Pancreas (tissue), 10 donors: Measurements from ENCODE around the gene LHX6. TPM values are rescaled to one million over a fixed set of nuclear protein-coding genes. Genes with fewer than 3 reads are reported as not detected.

ENCODE experiments used
- ATAC-seq, 4 donors: fragments of 200-7000 bp; cut with Tn5 transposase; one replicate each; pipeline versions ENCODE4 v1.8.0 to v1.9.1; 2020; ENCODE audit warnings: mild to moderate bottlenecking in 4 of 4, moderate library complexity in 4 of 4
- DNase-seq, 6 donors: peaks; one replicate each; pipeline ENCODE4 v3.0.0-alpha.2; 2020
- FAIRE-seq: peaks from 2 replicates; lab custom pipeline; 2012; peaks lifted over from hg19 to GRCh38; lab: Jason Lieb, UNC
- H3K27ac ChIP-seq, 4 donors: fragments of 200-600 bp; sonication (generic); 1 replicate in 3 of 4; 2 replicates in 1 of 4; pipeline versions ENCODE4 v1.5.0 to v1.8.0; 2020
- H3K27me3 ChIP-seq, 4 donors: fragments of 200-600 bp; one replicate each; pipeline ENCODE4 v1.8.0; 2021
- H3K36me3 ChIP-seq, 3 donors: fragments of 200-600 bp; sonication (generic) in 1 of 3; one replicate each; pipeline versions ENCODE4 v1.5.0 to v1.8.0; 2020 to 2021
- H3K4me1 ChIP-seq, 3 donors: fragments of 200-600 bp; one replicate each; pipeline ENCODE4 v1.8.0; 2021
- H3K4me3 ChIP-seq, 4 donors: fragments of 200-600 bp; sonication (generic) in 2 of 4; one replicate each; pipeline versions ENCODE4 v1.5.0 to v1.8.0; 2020 to 2021
- H3K9me3 ChIP-seq, 4 donors: fragments of 200-600 bp; one replicate each; pipeline ENCODE4 v1.8.0; 2021
- CTCF ChIP-seq, 4 donors: fragments of 200-600 bp; sonication (generic) in 3 of 4; IDR thresholded peaks; one replicate each; pipeline versions ENCODE4 v1.5.0 to v1.8.0; 2021; ENCODE audit warnings: antibody characterized with exemption in 4 of 4
- WGBS, 2 donors: extraction: QIAGEN DNeasy Blood & Tissue Kit; methylation state at CpG; one replicate each; pipeline ENCODE4 v1.1.7; 2013; 5-methylcytosine and 5-hydroxymethylcytosine counted together
- intact Hi-C, 3 donors: fragments of 100-400 bp; cut with DNase I; formaldehyde crosslinking; loops; one replicate each; pipeline versions ENCODE4 v1.11.1 to v1.14.2; 2022
- polyA plus RNA-seq, 2 donors: library from polyadenylated mRNA; stranded (reverse); fragments of 200-250 nt; gene quantifications; one replicate each; pipeline ENCODE4 v1.2.3, GENCODE V29; 2013
- total RNA-seq, 6 donors: library from RNA; stranded (reverse); fragmentation: NEBNext Ultra II Directional in 4 of 6; extraction: Animal tissue kit (Norgen Biotek cat#: 25700) in 4 of 6; gene quantifications; one replicate each; pipeline versions ENCODE4 v1.2.1 to v1.2.4, GENCODE V29; 2021 to 2023
- donor health status: healthy with polysubstance abuse.
- donor health status: DM: no; HTN: no; CAD: no; lungs with moderate emphysema.
- donor health status: DM: no; HTN: no; CAD: no.
- donor health status: control.
- donor health status: control.
- donor health status: Bipolar disorder and iron deficiency.
- donor health status: DM: yes; HTN: yes; CAD: no.
- donor health status: DM: no; HTN: no; CAD: no.
- donor health status: DM: no; HTN: no; CAD: no.
- donor health status: DM: yes; HTN: yes; CAD: no.

Gene LHX6
- total and polyA plus RNA-seq, 8 donors = 0.22 to 1.7 (median 1.0) TPM

GRCh38 chr9:122225312-122226141, 3.2 kb downstream of the LHX6 start:
- Histone ChIP-seq H3K36me3 (no peaks in the 10 kb centered on the region), H3K4me3 (peak overlapping the region in 1 of 4 donors; percentile 31), H3K4me1 (peaks cover 0 to 9% (median 0%) of the 10 kb centered on the region in 3 donors), H3K27ac (no peak overlapping the region), H3K27me3 (peaks cover 0 to 53% (median 20%) of the 10 kb centered on the region in 4 donors), H3K9me3 (no peaks in the 10 kb centered on the region)
- TF ChIP-seq CTCF (IDR thresholded peaks at IDR 0.05) = no peak
- DNase-seq (no peak), FAIRE-seq (no peak), ATAC-seq (no peak)
- intact Hi-C loops = no loop called here
- WGBS, 2 donors = 25 to 29% methylated on average over 51 of the region's 51 CpGs

- intact Hi-C loops = no loop called here
- Histone ChIP-seq H3K9me3 (no peaks in the 10 kb centered on the region), H3K4me3 (no peak overlapping the region), H3K27ac (no peak overlapping the region), H3K27me3 (peaks cover 0 to 66% (median 24%) of the 10 kb centered on the region in 4 donors), H3K36me3 (no peaks in the 10 kb centered on the region), H3K4me1 (peaks cover 0 to 19% (median 6%) of the 10 kb centered on the region in 3 donors)
- FAIRE-seq (no peak), ATAC-seq (no peak), DNase-seq (no peak)
- WGBS, 2 donors = 67 to 77% methylated on average over 5 of the region's 5 CpGs
- TF ChIP-seq CTCF (IDR thresholded peaks at IDR 0.05) = no peak
Measured at GRCh38 chr9:122223435-122223834, 5.3 kb downstream of the LHX6 start.

DNA sequence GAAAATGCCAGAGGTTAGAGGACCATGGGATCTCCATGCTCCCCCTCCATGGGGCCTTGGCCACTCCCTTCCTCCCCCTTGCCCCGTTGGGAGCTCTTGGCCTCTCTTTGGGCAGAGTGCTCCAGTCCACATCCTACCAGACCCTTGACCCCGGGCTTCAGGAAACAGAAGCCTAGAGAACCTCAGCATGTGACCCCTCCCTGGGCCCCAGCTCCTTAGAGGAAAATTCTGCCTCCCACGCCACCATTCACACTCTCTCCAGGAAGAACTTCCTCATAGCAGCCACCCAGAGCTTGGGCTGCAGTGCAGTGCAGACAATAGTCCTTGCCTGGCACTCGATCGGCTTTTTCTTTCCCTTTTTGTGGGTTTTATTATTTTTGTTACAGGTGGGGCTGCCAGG, 6.0 kb downstream of the LHX6 start:
- 37 to 39% methylated on average over 5 of the region's 5 CpGs for WGBS, 2 donors
- Histone ChIP-seq H3K27ac (no peak overlapping the region), H3K27me3 (peaks cover 0 to 67% (median 24%) of the 10 kb centered on the region in 4 donors), H3K36me3 (no peaks in the 10 kb centered on the region), H3K4me1 (peaks cover 0 to 14% (median 6%) of the 10 kb centered on the region in 3 donors), H3K4me3 (no peak overlapping the region), H3K9me3 (no peaks in the 10 kb centered on the region)
- intact Hi-C loops = no loop called here
- ATAC-seq (no peak), DNase-seq (no peak), FAIRE-seq (no peak)
- TF ChIP-seq CTCF (IDR thresholded peaks at IDR 0.05) = no peak

DNA sequence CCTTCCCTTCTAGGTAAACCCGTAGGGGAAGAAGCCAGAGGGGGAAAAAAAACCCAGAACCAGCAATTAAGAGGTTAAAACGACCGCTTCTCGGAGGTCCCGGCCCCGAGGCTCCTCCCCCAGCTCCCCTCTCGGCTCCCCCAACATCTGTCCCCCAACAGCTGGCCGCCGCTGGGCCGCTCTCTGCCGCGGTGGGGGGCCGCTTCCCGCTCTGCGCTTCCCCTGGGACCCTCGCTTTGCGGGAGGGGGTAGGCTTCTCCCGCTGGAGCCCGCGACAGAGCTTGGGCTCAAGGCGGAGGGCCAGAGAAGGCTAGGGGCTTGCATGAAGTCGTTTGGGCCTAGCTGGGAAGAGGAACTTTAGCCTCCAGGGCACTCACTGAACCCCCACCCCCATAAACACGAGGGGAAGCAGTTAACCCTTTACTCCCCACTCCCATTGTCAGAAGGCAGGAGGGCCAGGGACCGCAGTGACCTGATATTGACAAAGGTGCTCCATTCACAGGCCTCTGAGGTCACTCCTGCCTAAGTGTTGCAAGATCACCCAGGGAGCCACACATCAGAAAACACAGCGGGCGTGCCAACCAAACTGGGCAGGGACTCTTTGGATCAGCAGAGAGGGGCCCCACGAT, 7.5 kb downstream of the LHX6 start:
- Histone ChIP-seq H3K36me3 (no peaks in the 10 kb centered on the region), H3K9me3 (no peaks in the 10 kb centered on the region), H3K4me3 (no peak overlapping the region), H3K4me1 (peaks cover 0 to 13% (median 6%) of the 10 kb centered on the region in 3 donors), H3K27me3 (peaks cover 0 to 72% (median 18%) of the 10 kb centered on the region in 4 donors), H3K27ac (no peak overlapping the region)
- FAIRE-seq (no peak), DNase-seq (no peak), ATAC-seq (no peak)
- WGBS, 2 donors = 27 to 31% methylated on average over 26 to 27 of the region's 27 CpGs
- TF ChIP-seq CTCF (IDR thresholded peaks at IDR 0.05) = no peak
- intact Hi-C loops = no loop called here
